Activated CD4-positive, alpha-beta T cell treated with anti-CD3 and anti-CD28 coated beads for 36 hours (primary cell): ENCODE results near the gene KCNJ16. TPM values are rescaled to one million over a fixed set of nuclear protein-coding genes. Genes with fewer than 3 reads are reported as not detected.

Source experiments
- ATAC-seq: fragments of 200-7000 bp; cut with Tn5 transposase; one replicate; pipeline ENCODE4 v1.10.0; 2021; ENCODE audit warnings: mild to moderate bottlenecking, moderate library complexity
- CTCF ChIA-PET: fragments of 350-600 bp; sonication (Branson Sonifier 250); formaldehyde crosslinking; loops from one replicate; lab custom pipeline; 2021; ENCODE audit warnings: antibody characterized with exemption; lab: Charles Lee
- POLR2A ChIA-PET: fragments of 350-600 bp; sonication (Branson Sonifier 250); formaldehyde crosslinking; loops from one replicate; lab custom pipeline; 2021; ENCODE audit warnings: antibody characterized with exemption, inconsistent platforms; lab: Charles Lee
- DNase-seq: peaks from one replicate; pipeline ENCODE4 v3.0.0-alpha.2; 2020
- H3K27ac Mint-ChIP-seq: one replicate; pipeline ENCODE4 v1.8.0; 2021; ENCODE audit warnings: mixed read lengths
- H3K27me3 Mint-ChIP-seq: one replicate; pipeline ENCODE4 v1.8.0; 2021; ENCODE audit warnings: mixed read lengths
- H3K36me3 Mint-ChIP-seq: one replicate; pipeline ENCODE4 v1.8.0; 2021; ENCODE audit warnings: low read depth, mixed read lengths
- H3K4me1 Mint-ChIP-seq: one replicate; pipeline ENCODE4 v1.8.0; 2021; ENCODE audit warnings: mixed read lengths
- H3K4me3 Mint-ChIP-seq: one replicate; pipeline ENCODE4 v1.8.0; 2021; ENCODE audit warnings: mild to moderate bottlenecking, moderate library complexity, mixed read lengths
- H3K9me3 Mint-ChIP-seq: one replicate; pipeline ENCODE4 v1.8.0; 2021; ENCODE audit warnings: low read depth, mixed read lengths
- intact Hi-C, 2 experiments: fragments of 100-400 bp; cut with DNase I in 1 of 2; cut with micrococcal nuclease in 1 of 2; formaldehyde crosslinking; loops; one replicate each; pipeline versions ENCODE4 v1.14.2 to v1.15.1; 2022 to 2024; cut with DNase I, micrococcal nuclease
- total RNA-seq, 2 experiments: library from RNA; stranded (reverse); gene quantifications; one replicate each; pipeline ENCODE4 v1.2.3, GENCODE V29; 2021

The KCNJ16 gene
- total RNA-seq, 2 experiments from 2014 or later = not detected

DNA sequence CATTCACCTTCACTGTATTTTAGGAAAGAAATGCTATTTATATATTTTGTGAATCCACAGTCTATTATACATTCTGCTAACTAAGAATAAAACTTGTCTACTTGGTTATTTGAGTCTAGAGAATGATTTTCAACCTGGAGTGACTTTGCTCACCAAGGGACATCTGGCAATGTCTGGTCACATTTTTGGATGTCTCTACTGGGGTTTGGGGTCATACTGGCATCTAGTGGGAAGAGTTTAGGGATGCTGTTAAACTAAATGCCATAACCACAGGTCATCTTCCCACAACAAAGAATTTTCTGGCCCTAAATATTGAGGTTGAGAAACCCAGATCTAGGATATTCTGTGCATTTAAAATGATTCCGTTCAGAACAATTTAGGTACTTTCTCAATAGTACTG, 26.0 kb downstream of the KCNJ16 start:
- no peak for ATAC-seq
- no peaks in the 10 kb centered on the region for H3K36me3 Mint-ChIP-seq
- POLR2A ChIA-PET = no interaction called here
- no peak overlapping the region for H3K4me3 Mint-ChIP-seq
- no peaks in the 10 kb centered on the region for H3K9me3 Mint-ChIP-seq
- CTCF ChIA-PET = interaction anchor here (0.6 kb wide), 1 partner anchor 142 kb away, joined by 3 read pairs; no protein-coding TSS in a partner anchor
- peaks cover 2% of the 10 kb centered on the region for H3K4me1 Mint-ChIP-seq
- intact Hi-C loops = no loop called here
- DNase-seq = no peak
- H3K27me3 Mint-ChIP-seq = peaks cover 9% of the 10 kb centered on the region
- H3K27ac Mint-ChIP-seq = no peak overlapping the region

- intact Hi-C loops = no loop called here
- no peaks in the 10 kb centered on the region for H3K9me3 Mint-ChIP-seq
- H3K4me3 Mint-ChIP-seq = no peak overlapping the region
- no peaks in the 10 kb centered on the region for H3K36me3 Mint-ChIP-seq
- no peak overlapping the region for H3K27ac Mint-ChIP-seq
- peaks cover 2% of the 10 kb centered on the region for H3K4me1 Mint-ChIP-seq
- ATAC-seq (no peak), DNase-seq (no peak)
- peaks cover 9% of the 10 kb centered on the region for H3K27me3 Mint-ChIP-seq
- ChIA-PET CTCF (no interaction called here), POLR2A (no interaction called here)
Observed at GRCh38 chr17:70102531-70102930, 27.5 kb downstream of the KCNJ16 start.

DNA sequence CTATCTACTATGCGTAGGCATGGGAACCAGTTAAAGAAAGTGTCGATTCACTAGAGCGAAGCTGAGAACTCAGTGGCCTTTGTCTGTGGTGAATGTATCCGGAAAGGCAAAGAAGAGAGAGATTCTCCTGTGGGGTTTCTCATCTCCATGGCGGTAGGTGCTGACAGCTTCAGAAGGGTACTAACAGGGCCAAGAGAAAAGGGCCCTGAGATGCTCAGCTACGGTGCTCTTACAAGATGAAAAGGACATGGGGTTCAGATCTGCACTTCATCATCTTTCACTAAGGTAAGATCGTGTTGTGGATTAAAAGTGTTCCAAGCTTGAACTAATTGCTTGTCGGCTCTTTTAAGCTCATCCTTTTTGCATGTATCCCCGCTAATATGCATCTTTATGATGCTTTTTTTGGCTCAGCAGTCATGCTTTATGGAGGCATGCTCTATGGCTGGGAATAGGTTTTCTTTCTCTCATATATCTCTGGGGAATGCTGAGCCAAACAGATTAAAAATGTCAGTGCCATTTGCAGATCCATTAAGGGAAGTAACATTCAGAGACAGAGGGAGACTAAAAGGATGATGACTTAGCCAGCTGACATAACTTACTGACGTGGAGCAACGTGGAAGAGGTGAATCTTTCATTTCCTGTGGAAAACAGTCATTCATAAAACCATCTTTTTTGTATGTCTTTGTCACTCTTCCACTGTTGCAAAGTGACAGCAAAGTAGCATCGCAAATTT, 29.9 kb downstream of the KCNJ16 start:
- DNase-seq (no peak), ATAC-seq (no peak)
- Mint-ChIP-seq H3K9me3 (no peaks in the 10 kb centered on the region), H3K4me3 (no peak overlapping the region), H3K27ac (no peak overlapping the region), H3K27me3 (peaks cover 5% of the 10 kb centered on the region), H3K4me1 (peaks cover 2% of the 10 kb centered on the region), H3K36me3 (no peaks in the 10 kb centered on the region)
- ChIA-PET CTCF (no interaction called here), POLR2A (no interaction called here)
- intact Hi-C loops = no loop called here

GRCh38 chr17:70105641-70106040, 30.6 kb downstream of the KCNJ16 start:
- ChIA-PET POLR2A (no interaction called here), CTCF (no interaction called here)
- peaks cover 6% of the 10 kb centered on the region for H3K27me3 Mint-ChIP-seq
- intact Hi-C loops = loop anchor here in 1 of 2 experiments (2.0 kb wide), 1 partner anchor 31 kb away; no protein-coding TSS in a partner anchor
- H3K27ac Mint-ChIP-seq = no peak overlapping the region
- ATAC-seq (no peak), DNase-seq (no peak)
- H3K36me3 Mint-ChIP-seq = no peaks in the 10 kb centered on the region
- H3K4me3 Mint-ChIP-seq = no peak overlapping the region
- no peaks in the 10 kb centered on the region for H3K9me3 Mint-ChIP-seq
- peaks cover 2% of the 10 kb centered on the region for H3K4me1 Mint-ChIP-seq

DNA sequence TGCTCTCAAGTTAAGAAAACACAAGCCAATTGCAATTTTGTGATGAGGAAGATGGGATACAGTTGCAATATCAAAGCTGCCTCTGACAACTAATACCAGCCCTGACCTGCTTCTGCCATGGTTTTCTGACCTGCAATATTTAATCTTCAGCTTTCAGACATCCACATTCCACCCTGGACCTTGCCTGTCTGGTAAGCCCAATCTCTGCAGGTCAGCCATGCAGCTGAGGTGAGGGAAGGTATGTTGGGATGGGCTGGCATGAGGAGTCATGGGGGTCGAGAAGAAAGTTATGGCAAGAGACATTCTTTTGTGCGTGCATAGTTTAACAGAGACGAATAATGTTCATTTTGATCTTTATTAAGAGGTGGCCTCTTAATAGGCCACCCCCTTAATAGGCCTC, 31.5 kb downstream of the KCNJ16 start:
- CTCF ChIA-PET = no interaction called here
- no peak overlapping the region for H3K27ac Mint-ChIP-seq
- DNase-seq (no peak), ATAC-seq (no peak)
- POLR2A ChIA-PET = no interaction called here
- H3K4me3 Mint-ChIP-seq = no peak overlapping the region
- no peaks in the 10 kb centered on the region for H3K36me3 Mint-ChIP-seq
- H3K4me1 Mint-ChIP-seq = peaks cover 2% of the 10 kb centered on the region
- H3K27me3 Mint-ChIP-seq = peaks cover 8% of the 10 kb centered on the region
- intact Hi-C loops = loop anchor here in 1 of 2 experiments (2.0 kb wide), 1 partner anchor 30 kb away; no protein-coding TSS in a partner anchor
- H3K9me3 Mint-ChIP-seq = no peaks in the 10 kb centered on the region

- ATAC-seq = no peak
- H3K27ac Mint-ChIP-seq = no peak overlapping the region
- no peak for DNase-seq
- intact Hi-C loops = loop anchor here in 1 of 2 experiments (2.0 kb wide), 1 partner anchor 29 kb away; no protein-coding TSS in a partner anchor
- no peaks in the 10 kb centered on the region for H3K9me3 Mint-ChIP-seq
- ChIA-PET CTCF (no interaction called here), POLR2A (no interaction called here)
- H3K4me1 Mint-ChIP-seq = peaks cover 2% of the 10 kb centered on the region
- peaks cover 6% of the 10 kb centered on the region for H3K27me3 Mint-ChIP-seq
- no peaks in the 10 kb centered on the region for H3K36me3 Mint-ChIP-seq
- H3K4me3 Mint-ChIP-seq = no peak overlapping the region
Observed at GRCh38 chr17:70107441-70107840, 32.4 kb downstream of the KCNJ16 start.

GRCh38 chr17:70107904-70108565, 33.0 kb downstream of the KCNJ16 start:
- Mint-ChIP-seq H3K27me3 (peaks cover 2% of the 10 kb centered on the region), H3K36me3 (no peaks in the 10 kb centered on the region), H3K27ac (no peak overlapping the region), H3K4me3 (no peak overlapping the region), H3K9me3 (no peaks in the 10 kb centered on the region), H3K4me1 (peaks cover 2% of the 10 kb centered on the region)
- ATAC-seq (no peak), DNase-seq (no peak)
- ChIA-PET CTCF (no interaction called here), POLR2A (no interaction called here)
- intact Hi-C loops = loop anchor here in 1 of 2 experiments (2.0 kb wide), 1 partner anchor 29 kb away; no protein-coding TSS in a partner anchor

DNA sequence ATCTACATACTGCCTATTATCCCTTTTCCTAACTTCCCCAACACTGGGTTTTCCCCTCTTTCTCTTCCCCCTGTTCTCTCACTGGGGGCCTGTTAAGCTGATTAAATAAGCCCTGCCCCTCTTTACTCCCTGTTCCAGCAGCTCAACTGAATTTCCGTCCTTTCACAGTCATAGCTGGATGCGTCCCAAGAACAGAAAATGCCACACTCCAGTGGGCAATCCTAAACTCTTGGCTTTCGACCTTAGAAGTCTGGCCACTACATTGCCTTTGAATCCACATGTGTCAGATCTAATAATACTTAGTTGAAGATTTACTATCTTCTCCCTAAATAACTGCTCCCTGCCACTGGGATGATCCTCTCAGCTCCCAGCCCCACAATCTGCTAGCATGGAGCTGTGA, 34.5 kb downstream of the KCNJ16 start:
- peaks cover 2% of the 10 kb centered on the region for H3K27me3 Mint-ChIP-seq
- no peaks in the 10 kb centered on the region for H3K36me3 Mint-ChIP-seq
- CTCF ChIA-PET = interaction anchor here (0.5 kb wide), 1 partner anchor 271 kb away, joined by 3 read pairs; no protein-coding TSS in a partner anchor

DNA sequence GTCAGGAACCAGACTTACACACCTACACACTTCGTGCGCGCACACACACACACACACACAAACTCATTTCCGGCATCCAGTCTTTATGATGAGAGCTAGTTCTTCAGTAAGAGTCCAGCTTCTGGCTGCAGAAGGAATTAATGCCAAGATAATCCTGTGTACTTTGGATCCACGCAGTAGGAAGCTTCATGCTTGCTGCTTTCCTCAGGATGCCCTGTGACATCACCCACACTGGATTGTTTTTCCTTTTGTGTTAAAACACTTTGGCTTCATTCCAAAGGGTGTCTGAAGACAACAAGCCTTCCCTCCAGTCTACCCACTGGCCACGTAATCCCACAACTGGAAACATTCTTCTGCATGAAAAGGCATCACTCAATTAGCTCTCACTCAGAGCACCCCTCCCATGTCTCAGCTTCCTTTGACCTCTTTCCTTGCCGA, 35.4 kb downstream of the KCNJ16 start:
- DNase-seq (no peak), ATAC-seq (no peak)
- Mint-ChIP-seq H3K27me3 (peaks cover 2% of the 10 kb centered on the region), H3K36me3 (no peaks in the 10 kb centered on the region), H3K4me1 (no peaks in the 10 kb centered on the region), H3K4me3 (no peak overlapping the region), H3K9me3 (no peaks in the 10 kb centered on the region), H3K27ac (no peak overlapping the region)
- intact Hi-C loops = no loop called here
- ChIA-PET POLR2A (no interaction called here), CTCF (no interaction called here)

More for the DNA sequence above, 34.5 kb downstream of the KCNJ16 start:
- intact Hi-C loops = no loop called here
- ATAC-seq (no peak), DNase-seq (no peak)
- H3K4me1 Mint-ChIP-seq = peaks cover 2% of the 10 kb centered on the region
- no peaks in the 10 kb centered on the region for H3K9me3 Mint-ChIP-seq
- H3K27ac Mint-ChIP-seq = no peak overlapping the region
- no peak overlapping the region for H3K4me3 Mint-ChIP-seq
- POLR2A ChIA-PET = no interaction called here

DNA sequence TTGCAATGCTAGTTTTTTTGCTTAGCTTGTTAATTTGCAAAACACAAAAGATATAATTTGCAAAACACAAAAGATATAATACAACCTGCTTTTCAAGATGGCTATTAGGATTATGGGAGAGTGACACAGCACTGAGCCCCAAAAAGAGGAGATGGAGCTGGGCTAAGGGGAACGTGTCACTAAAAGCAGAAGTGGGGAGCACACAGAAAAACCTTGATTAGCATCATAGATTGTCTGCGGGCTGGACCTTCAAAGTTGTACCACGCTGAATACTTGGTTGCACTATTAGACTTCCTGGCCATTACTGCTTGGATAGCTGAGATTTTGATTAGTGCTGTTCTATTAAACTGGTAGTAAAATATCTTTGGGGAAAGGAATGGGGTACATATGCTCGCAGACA, 36.2 kb downstream of the KCNJ16 start:
- Mint-ChIP-seq H3K4me1 (no peaks in the 10 kb centered on the region), H3K27me3 (peaks cover 2% of the 10 kb centered on the region), H3K9me3 (no peaks in the 10 kb centered on the region), H3K36me3 (no peaks in the 10 kb centered on the region), H3K27ac (no peak overlapping the region), H3K4me3 (no peak overlapping the region)
- intact Hi-C loops = no loop called here
- ChIA-PET POLR2A (no interaction called here), CTCF (interaction anchor here (0.6 kb wide), 1 partner anchor 1300 kb away, joined by 3 read pairs; no protein-coding TSS in a partner anchor)
- DNase-seq = no peak
- no peak for ATAC-seq

GRCh38 chr17:70114405-70114804, 39.4 kb downstream of the KCNJ16 start:
- Mint-ChIP-seq H3K36me3 (no peaks in the 10 kb centered on the region), H3K4me3 (no peak overlapping the region), H3K4me1 (no peaks in the 10 kb centered on the region), H3K27ac (no peak overlapping the region), H3K27me3 (peaks cover 2% of the 10 kb centered on the region), H3K9me3 (no peaks in the 10 kb centered on the region)
- DNase-seq = no peak
- POLR2A ChIA-PET = no interaction called here
- no peak for ATAC-seq
- CTCF ChIA-PET = no interaction called here
- intact Hi-C loops = no loop called here

- Mint-ChIP-seq H3K36me3 (no peaks in the 10 kb centered on the region), H3K4me1 (no peaks in the 10 kb centered on the region), H3K27me3 (peaks cover 2% of the 10 kb centered on the region), H3K4me3 (no peak overlapping the region), H3K9me3 (no peaks in the 10 kb centered on the region), H3K27ac (no peak overlapping the region)
- CTCF ChIA-PET = no interaction called here
- no peak for DNase-seq
- intact Hi-C loops = no loop called here
- POLR2A ChIA-PET = no interaction called here
- ATAC-seq = no peak
Observed at GRCh38 chr17:70115126-70115525, 40.1 kb downstream of the KCNJ16 start.
